HepG2 (cell line): Measurements from ENCODE around the gene PLCL1. TPM values are rescaled to one million over a fixed set of nuclear protein-coding genes. Genes with fewer than 3 reads are reported as not detected.

Experiments
- ATAC-seq: fragments of 200-7000 bp; cut with Tn5 transposase; 3 replicates; pipeline ENCODE4 v1.9.1; 2020; ENCODE audit warnings: mild to moderate bottlenecking, moderate library complexity
- BruUV-seq: library from RNA; stranded (reverse); fragments of 400-500 nt; replicated peaks from 2 replicates; lab custom pipeline; 2021; lab: Mats Ljungman, UMichigan
- CTCF ChIA-PET: fragments of 300-600 bp; formaldehyde crosslinking; extraction: SDS; loops from one replicate; lab custom pipeline; 2021; ENCODE audit warnings: low total read pairs, inconsistent platforms, low intra/inter-chr PET ratio; lab: Yijun Ruan, JAX
- POLR2A ChIA-PET: fragments of 350-600 bp; sonication (Branson Sonifier 250); formaldehyde crosslinking; loops from one replicate; lab custom pipeline; 2020; ENCODE audit warnings: antibody characterized with exemption, inconsistent platforms; lab: Yijun Ruan, JAX
- DNase-seq: peaks from one replicate; pipeline ENCODE4 v3.0.0-alpha.2; 2015; ENCODE audit warnings: low spot score
- FAIRE-seq: peaks from 3 replicates; lab custom pipeline; 2011; peaks lifted over from hg19 to GRCh38; lab: Jason Lieb, UNC
- H2AFZ ChIP-seq: one replicate; pipeline ENCODE4 v1.6.1; 2011; ENCODE audit warnings: low read length, inconsistent platforms
- H3K27ac ChIP-seq: fragments of 300-600 bp; 3 replicates; pipeline ENCODE4 v1.8.0; 2011; ENCODE audit warnings: mixed run types, mild to moderate bottlenecking, mixed read lengths, low read length, inconsistent platforms; ENCODE audit not compliant: insufficient read depth; ENCODE audit errors: extremely low read length
- H3K27me3 ChIP-seq, 2 experiments: fragments of 200-600 bp in 1 of 2; 2 replicates in 1 of 2; 3 replicates in 1 of 2; pipeline versions ENCODE4 v1.6.0 to v1.8.0; 2011; ENCODE audit warnings: low read length in 2 of 2, mild to moderate bottlenecking in 2 of 2, moderate library complexity in 2 of 2, inconsistent platforms in 1 of 2; ENCODE audit not compliant: insufficient read depth in 2 of 2, control insufficient read depth in 1 of 2
- H3K36me3 ChIP-seq, 2 experiments: fragments of 200-600 bp in 1 of 2; replicated peaks in 1 of 2; 2 replicates in 1 of 2; 3 replicates in 1 of 2; pipeline versions ENCODE4 v1.5.1 to v1.8.0; 2011; ENCODE audit warnings: low read length in 2 of 2, inconsistent platforms in 1 of 2; ENCODE audit not compliant: insufficient read depth in 2 of 2, control insufficient read depth in 1 of 2
- H3K4me1 ChIP-seq: 2 replicates; pipeline ENCODE4 v1.5.1; 2012; ENCODE audit warnings: low read length, inconsistent platforms; ENCODE audit not compliant: insufficient read depth
- H3K4me2 ChIP-seq: 2 replicates; pipeline ENCODE4 v1.6.0; 2011; ENCODE audit warnings: low read depth, low read length, inconsistent platforms
- H3K4me3 ChIP-seq, 3 experiments: fragments of 200-600 bp in 1 of 3; sonication (generic), shearing (Covaris generic) in 1 of 3; replicated peaks in 1 of 3; 2 replicates each; pipeline ENCODE4 v1.5.1; 2011 to 2016; ENCODE audit warnings: low read length in 3 of 3, inconsistent platforms in 2 of 3, low read depth in 2 of 3, mild to moderate bottlenecking in 2 of 3, control low read depth in 1 of 3, mixed read lengths in 1 of 3; ENCODE audit not compliant: insufficient read depth in 1 of 3
- H3K79me2 ChIP-seq: one replicate; pipeline ENCODE4 v1.6.1; 2011; ENCODE audit warnings: low read length, inconsistent platforms; ENCODE audit not compliant: insufficient read depth
- H3K9ac ChIP-seq: 2 replicates; pipeline ENCODE4 v1.6.0; 2011; ENCODE audit warnings: mild to moderate bottlenecking, low read depth, low read length, inconsistent platforms; ENCODE audit not compliant: insufficient read depth
- H3K9me3 ChIP-seq: 2 replicates; pipeline ENCODE4 v1.5.1; 2012; ENCODE audit warnings: mild to moderate bottlenecking, low read length
- H4K20me1 ChIP-seq: 2 replicates; pipeline ENCODE4 v1.6.0; 2011; ENCODE audit warnings: inconsistent platforms, mild to moderate bottlenecking, low read length, moderate library complexity; ENCODE audit not compliant: insufficient read depth
- CTCF ChIP-seq: sonication (generic); formaldehyde crosslinking; IDR thresholded peaks from 2 replicates; pipeline ENCODE4 v1.5.0; 2020; ENCODE audit warnings: mild to moderate bottlenecking, missing genetic modification reagents, moderate library complexity
- FOXM1 ChIP-seq: sonication (generic); formaldehyde crosslinking; IDR thresholded peaks from 2 replicates; pipeline ENCODE4 v1.5.0; 2020; ENCODE audit warnings: missing genetic modification reagents
- MAFF ChIP-seq: IDR thresholded peaks from 2 replicates; pipeline ENCODE4 v1.6.1; 2011; ENCODE audit warnings: low read depth, low read length, improper control_type of control experiment
- NR2C2 ChIP-seq: sonication (generic); formaldehyde crosslinking; IDR thresholded peaks from 2 replicates; pipeline ENCODE4 v1.4.0; 2020; ENCODE audit warnings: missing genetic modification reagents, mild to moderate bottlenecking, moderate library complexity, borderline replicate concordance
- SMYD3 ChIP-seq: sonication (generic); formaldehyde crosslinking; IDR thresholded peaks from 2 replicates; pipeline ENCODE4 v1.8.1; 2023; ENCODE audit warnings: mild to moderate bottlenecking, missing genetic modification reagents
- SP1 ChIP-seq, 2 experiments: fragments of 450-650 bp in 1 of 2; sonication (generic) in 1 of 2; formaldehyde crosslinking in 1 of 2; IDR thresholded peaks; 2 replicates each; pipeline versions ENCODE4 v1.4.0 to v1.6.1; 2016 to 2020; ENCODE audit warnings: missing genetic modification reagents in 1 of 2
- TBX2 ChIP-seq: sonication (generic); formaldehyde crosslinking; IDR thresholded peaks from 2 replicates; pipeline ENCODE4 v1.5.0; 2020; ENCODE audit warnings: missing genetic modification reagents, mild to moderate bottlenecking, borderline replicate concordance
- XRCC5 ChIP-seq: fragments of 200-400 bp; formaldehyde crosslinking; optimal IDR thresholded peaks from 2 replicates; pipeline ENCODE3; 2017; ENCODE audit warnings: mild to moderate bottlenecking, low read length
- WGBS: methylation state at CpG from one replicate; pipeline ENCODE4 v1.1.6; 2017; ENCODE audit warnings: low lambda C conversion rate; 5-methylcytosine and 5-hydroxymethylcytosine counted together
- in situ Hi-C: cut with HindIII; loops from 2 replicates; pipeline ENCODE4 v1.10.0; 2017; ENCODE audit warnings: low pct_unique_long_range_greater_than_20kb; ENCODE audit not compliant: extremely low pct_ligation_motif_present
- intact Hi-C: fragments of 100-400 bp; cut with micrococcal nuclease; formaldehyde crosslinking; loops from one replicate; pipeline ENCODE4 v1.10.0; 2022; ENCODE audit not compliant: unreplicated experiment
- polyA plus RNA-seq, 8 experiments: library from polyadenylated mRNA; depleted of rRNA in 3 of 8; stranded (reverse) in 7 of 8; unstranded in 1 of 8; fragments of >200 nt; fragmentation: Illumina TruSeq in 4 of 8; extraction: Trizol in 4 of 8; gene quantifications; 2 replicates each; pipeline versions ENCODE4 v1.2.1 to v1.2.3, GENCODE V29; 2011 to 2016; ENCODE audit warnings: low read depth in 4 of 8, missing spikeins in 1 of 8, mixed read lengths in 1 of 8; ENCODE audit not compliant: insufficient read depth in 1 of 8
- total RNA-seq, 5 experiments: library from RNA; depleted of rRNA; stranded (reverse); fragments of >200 nt; fragmentation: Illumina TruSeq; extraction: Trizol; gene quantifications; 2 replicates each; pipeline ENCODE4 v1.2.3, GENCODE V29; 2016; ENCODE audit warnings: low read depth in 1 of 5
- TF ChIP-seq, protein P1 (sequence below): IDR thresholded peaks from 2 replicates; pipeline ENCODE4 v1.4.0; 2020; ENCODE audit warnings: mild to moderate bottlenecking, missing genetic modification reagents

PLCL1 gene
- total and polyA plus RNA-seq, 2 of the 13 experiments (the other 11 are each of a cell fraction or from before 2014, with no cell fraction given), result not detected

DNA sequence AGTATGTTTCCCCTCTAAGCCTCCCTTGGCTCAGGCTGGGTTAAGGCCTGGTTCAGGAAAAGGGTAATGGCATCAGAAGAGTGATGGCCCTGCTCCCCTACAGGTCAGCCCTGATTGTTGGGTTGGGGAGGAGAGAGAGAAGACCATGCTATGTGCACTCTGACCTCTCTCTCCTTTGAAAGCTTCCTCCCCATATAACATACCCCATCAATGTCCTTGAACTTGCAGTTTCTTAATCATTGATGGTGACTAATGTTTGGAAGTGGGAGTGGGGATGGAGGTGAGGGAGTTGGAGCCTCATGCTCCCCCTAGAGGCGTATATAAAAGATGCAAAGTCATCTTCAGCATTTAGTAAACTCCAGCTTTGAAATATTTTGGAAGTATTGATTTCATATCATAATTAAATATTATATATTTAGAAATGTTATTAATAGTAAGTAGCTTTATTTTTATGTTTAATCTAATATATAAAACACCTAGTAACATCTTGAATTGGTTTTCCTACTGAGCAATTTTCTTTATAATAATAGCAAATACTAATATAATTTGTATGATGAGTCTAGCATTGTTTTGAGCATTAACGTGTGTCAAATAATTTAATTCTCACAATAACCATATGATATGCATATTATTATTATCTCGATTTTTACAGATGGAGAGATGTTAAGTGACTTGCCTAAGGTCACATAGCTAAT lies 8.8 kb downstream of the PLCL1 start (continued):
- TF ChIP-seq SMYD3 (no peak), MAFF (0 out of 2 replicates have a peak, but pooled peaks have one; percentile 20), CTCF (CRISPR knock-in tag) (peak; percentile 58), NR2C2 (CRISPR knock-in tag) (peak; percentile 75; the same call in 1 of the 2 replicates)
- TF ChIP-seq, protein P1, sequence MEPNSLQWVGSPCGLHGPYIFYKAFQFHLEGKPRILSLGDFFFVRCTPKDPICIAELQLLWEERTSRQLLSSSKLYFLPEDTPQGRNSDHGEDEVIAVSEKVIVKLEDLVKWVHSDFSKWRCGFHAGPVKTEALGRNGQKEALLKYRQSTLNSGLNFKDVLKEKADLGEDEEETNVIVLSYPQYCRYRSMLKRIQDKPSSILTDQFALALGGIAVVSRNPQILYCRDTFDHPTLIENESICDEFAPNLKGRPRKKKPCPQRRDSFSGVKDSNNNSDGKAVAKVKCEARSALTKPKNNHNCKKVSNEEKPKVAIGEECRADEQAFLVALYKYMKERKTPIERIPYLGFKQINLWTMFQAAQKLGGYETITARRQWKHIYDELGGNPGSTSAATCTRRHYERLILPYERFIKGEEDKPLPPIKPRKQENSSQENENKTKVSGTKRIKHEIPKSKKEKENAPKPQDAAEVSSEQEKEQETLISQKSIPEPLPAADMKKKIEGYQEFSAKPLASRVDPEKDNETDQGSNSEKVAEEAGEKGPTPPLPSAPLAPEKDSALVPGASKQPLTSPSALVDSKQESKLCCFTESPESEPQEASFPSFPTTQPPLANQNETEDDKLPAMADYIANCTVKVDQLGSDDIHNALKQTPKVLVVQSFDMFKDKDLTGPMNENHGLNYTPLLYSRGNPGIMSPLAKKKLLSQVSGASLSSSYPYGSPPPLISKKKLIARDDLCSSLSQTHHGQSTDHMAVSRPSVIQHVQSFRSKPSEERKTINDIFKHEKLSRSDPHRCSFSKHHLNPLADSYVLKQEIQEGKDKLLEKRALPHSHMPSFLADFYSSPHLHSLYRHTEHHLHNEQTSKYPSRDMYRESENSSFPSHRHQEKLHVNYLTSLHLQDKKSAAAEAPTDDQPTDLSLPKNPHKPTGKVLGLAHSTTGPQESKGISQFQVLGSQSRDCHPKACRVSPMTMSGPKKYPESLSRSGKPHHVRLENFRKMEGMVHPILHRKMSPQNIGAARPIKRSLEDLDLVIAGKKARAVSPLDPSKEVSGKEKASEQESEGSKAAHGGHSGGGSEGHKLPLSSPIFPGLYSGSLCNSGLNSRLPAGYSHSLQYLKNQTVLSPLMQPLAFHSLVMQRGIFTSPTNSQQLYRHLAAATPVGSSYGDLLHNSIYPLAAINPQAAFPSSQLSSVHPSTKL, result 0 out of 2 replicates have a peak, but pooled peaks have one; percentile 18

DNA sequence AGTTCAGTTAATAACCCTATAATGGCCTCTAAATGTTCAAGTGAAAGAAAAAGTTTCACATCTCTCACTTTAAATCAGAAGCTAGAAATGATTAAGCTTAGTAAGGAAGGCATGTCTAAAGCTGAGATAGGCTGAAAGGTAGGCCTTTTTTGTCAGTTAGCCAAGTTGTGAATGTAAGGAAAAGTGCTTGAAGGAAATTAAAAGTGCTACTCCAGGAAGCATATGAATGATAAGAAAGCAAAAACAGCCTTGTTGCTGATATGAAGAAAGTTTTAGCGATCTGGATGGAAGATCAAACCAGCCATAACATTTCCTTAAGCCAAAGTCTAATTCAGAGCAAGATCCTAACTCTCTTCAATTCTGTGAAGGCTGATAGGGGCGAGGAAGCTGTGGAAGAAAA lies 10.1 kb downstream of the PLCL1 start:
- no peak for ATAC-seq
- DNase-seq, result no peak
- Histone ChIP-seq H3K27ac (no peak overlapping the region), H3K4me3 (no peak overlapping the region), H3K9ac (no peak overlapping the region), H3K79me2 (no peaks in the 10 kb centered on the region), H3K4me2 (no peak overlapping the region), H3K36me3 (no peaks in the 10 kb centered on the region), H3K9me3 (no peaks in the 10 kb centered on the region), H3K4me1 (no peaks in the 10 kb centered on the region), H3K27me3 (0 out of 5 replicates have a peak, but pooled peaks cover 0 to 4% of the 10 kb centered on the region in 2 experiments), H2AFZ (no peak overlapping the region), H4K20me1 (no peaks in the 10 kb centered on the region)
- intact Hi-C loops, result no loop called here
- CTCF ChIA-PET, result no interaction called here
- POLR2A ChIA-PET, result no interaction called here
- 0% methylated on average over 2 of the region's 2 CpGs for WGBS
- FAIRE-seq, result no peak
- in situ Hi-C loops, result no loop called here
- no TSS peak for BruUV-seq
- TF ChIP-seq TBX2, result no peak
- no peak for TF ChIP-seq XRCC5
- no peak for TF ChIP-seq SP1 (IDR thresholded peaks at IDR 0.05)
- TF ChIP-seq SP1 (CRISPR knock-in tag; IDR thresholded peaks at IDR 0.05), result no peak
- no peak for TF ChIP-seq FOXM1
